Pulmonary artery endothelial cell (primary cell): ENCODE measurements around the gene FUS. TPM values are rescaled to one million over a fixed set of nuclear protein-coding genes. Genes with fewer than 3 reads are reported as not detected.
"Not testable (repeated sequence)": the region's sequence is repeated elsewhere in the genome, so short reads cannot be mapped to it uniquely, and the experiment has no call there.

Experiments used
- DNase-seq: peaks from one replicate; pipeline ENCODE4 v3.0.0-alpha.2; 2011; ENCODE audit warnings: low read depth, low spot score
- total RNA-seq: library from RNA; depleted of rRNA; stranded (reverse); fragments of >200 nt; gene quantifications from 2 replicates; pipeline ENCODE4 v1.2.3, GENCODE V29; 2014

FUS gene
- total RNA-seq, 1 donor from 2014 or later = 42.0 TPM

- no peak for DNase-seq
These were observed 36.2 kb upstream of the FUS start for GRCh38 chr16:31143694-31144148.

- DNase-seq = not testable (repeated sequence)
These were observed 35.5 kb upstream of the FUS start for GRCh38 chr16:31144418-31144817.

DNA sequence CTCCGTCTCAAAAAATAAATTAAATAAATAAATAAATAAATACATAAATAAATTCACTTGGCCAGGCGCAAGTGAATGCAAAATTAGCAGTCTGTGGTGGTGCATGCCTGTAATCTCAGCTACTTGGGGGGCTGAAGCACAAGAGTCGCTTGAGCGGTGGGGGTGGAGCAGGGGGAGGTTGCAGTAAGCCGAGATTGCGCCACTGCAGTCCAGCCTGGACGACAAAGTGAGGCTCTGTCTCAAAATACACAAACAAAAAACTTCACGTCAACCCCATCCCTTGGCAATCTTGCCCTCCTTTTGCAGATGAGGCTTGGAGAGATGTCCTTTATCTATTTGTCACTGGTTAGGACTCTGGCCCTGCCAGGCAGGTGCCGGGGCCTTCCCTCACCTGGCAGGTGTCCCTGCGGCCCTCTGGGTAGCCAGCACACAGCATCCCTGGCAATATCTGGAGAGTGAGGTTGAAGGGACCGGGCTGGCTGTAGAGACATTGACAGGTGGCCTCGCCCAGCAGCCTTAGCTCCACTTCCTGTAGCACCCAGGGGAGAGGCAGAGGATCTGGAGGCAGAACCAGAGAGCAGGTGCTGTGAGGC is 34.4 kb upstream of the FUS start:
- DNase-seq = no peak

GRCh38 chr16:31147574-31147973 is 32.4 kb upstream of the FUS start:
- no peak for DNase-seq

- no peak for DNase-seq
These were observed 31.6 kb upstream of the FUS start for GRCh38 chr16:31148281-31148728.

DNA sequence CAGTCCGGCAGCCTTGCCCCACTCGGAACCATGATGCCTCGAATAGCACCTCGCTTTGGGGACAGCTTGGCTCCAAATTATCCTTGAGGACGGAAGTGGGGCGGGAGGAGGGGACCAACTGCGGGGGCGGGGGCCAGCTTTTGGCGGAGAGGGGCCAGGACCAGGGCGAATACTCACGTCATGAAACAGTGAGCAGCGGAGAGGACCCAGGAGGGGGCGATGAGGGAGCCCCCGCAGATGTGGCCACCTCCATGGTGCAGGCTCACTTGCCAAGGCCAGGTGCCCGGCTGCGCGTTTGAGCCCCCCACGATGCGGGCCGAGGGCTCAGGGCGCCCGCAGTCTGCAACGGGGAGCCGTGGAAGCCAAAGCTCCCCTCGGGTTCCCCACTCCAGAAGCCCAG is 31.0 kb upstream of the FUS start:
- no peak for DNase-seq

GRCh38 chr16:31149332-31149731 is 30.6 kb upstream of the FUS start:
- DNase-seq = no peak

DNA sequence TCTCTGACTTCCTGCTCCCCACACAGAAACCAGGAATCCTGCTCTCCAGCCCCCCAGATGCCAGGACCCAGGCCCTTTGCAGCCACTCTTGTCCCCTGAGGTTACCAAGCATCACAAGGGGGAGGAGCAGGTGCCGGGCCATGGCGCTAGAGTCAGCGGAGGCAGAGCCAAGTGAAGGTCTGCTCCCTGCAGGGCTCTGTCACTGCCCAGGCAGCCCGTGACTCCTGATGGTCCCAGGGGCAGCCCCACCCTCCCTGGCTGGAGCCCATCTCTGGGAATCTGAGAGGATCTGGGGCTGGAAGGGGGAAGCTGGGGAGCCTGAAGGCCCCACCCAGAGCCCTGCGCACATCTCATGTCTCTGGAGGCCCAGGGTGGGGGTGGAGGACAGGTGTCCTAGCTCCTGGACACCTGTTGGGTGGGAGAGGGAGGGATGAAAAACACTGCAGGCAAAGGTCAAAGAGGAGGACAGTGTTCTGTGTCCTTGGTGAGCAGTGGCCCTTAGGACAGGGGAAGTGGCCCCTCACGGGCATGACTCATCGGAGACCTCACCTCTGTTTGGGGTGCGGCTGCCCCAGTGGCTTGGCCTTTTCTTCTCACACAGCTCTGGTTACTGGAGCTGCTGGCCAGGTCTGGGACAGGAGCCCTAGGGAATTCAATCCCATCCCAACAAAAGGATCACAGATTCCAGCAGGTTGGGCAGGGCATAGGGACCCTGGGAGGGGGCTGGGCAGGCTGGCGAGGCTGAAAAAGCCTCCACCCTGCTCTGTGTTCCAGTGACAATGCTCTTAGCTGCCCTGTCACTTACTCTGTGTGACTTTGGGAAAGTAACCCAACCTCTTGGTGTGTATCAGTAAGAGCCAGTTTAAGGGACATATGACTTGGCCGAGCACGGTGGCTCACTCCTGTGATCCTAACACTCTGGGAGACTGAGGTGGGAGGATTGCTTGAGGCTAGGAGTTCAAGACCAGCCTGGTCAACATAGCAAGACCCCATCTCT is 29.7 kb upstream of the FUS start, which contains the start of gene PRSS36:
Gene PRSS36 (minus strand): TSS at position 173 of the 997 bp plus-strand sequence. CDS start 31 bp downstream, at position 142.
- no peak for DNase-seq

DNA sequence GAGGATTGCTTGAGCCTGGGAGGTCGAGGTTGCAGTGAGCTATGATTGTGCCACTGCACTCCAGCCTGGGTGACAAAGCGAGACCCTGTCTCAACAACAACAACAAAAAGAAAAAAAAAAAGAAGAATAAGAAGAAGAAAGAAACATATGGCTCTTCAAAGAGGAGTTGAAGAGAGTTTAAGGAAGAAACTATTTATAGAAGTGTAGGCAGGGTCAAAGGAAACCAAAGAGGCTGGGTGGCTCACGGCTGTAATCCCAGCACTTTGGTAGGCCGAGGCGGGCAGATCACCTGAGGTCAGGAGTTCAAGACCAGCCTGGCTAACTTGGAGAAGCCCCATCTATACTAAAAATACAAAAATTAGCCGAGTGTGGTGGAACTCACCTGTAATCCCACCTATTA is 29.0 kb upstream of the FUS start:
- DNase-seq = not testable (repeated sequence)

DNA sequence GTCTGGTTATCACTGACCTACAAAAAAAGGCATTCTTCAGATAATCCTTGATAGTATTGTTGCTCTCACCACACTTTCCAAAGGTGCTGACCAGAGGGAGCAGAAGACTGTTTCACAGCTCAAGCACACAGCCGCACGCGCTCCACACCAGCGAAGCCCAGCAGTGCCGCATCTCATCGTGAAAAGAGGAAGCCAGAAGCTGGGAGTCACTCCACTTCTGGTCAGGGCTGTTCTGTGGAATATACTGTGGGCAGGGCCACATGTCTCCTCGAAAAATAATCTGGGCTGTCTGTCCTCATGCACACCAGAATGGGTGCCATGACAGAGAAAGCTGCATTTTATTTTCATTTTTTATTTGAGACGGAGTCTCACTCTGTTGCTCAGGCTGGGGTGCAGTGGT is 22.8 kb upstream of the FUS start:
- DNase-seq = no peak

- DNase-seq = no peak
These were observed 12.6 kb upstream of the FUS start for GRCh38 chr16:31167315-31167714.

GRCh38 chr16:31168848-31169247 is 11.1 kb upstream of the FUS start:
- no peak for DNase-seq

DNA sequence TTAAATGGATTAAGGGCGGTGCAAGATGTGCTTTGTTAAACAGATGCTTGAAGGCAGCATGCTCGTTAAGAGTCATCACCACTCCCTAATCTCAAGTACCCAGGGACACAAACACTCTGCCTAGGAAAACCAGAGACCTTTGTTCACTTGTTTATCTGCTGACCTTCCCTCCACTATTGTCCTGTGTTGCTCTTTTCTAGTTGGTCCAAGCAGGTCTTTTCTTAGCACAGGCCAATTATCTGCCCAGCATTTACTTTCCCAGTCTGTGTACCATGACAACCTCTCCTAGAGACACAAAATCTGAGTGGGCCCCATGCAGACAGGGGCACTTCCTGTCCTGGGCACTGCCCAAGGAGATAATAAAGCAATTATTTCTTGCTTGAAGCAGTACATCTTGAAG is 9.9 kb upstream of the FUS start:
- DNase-seq = not testable (repeated sequence)

GRCh38 chr16:31177136-31177535 is 2.8 kb upstream of the FUS start:
- no peak for DNase-seq

DNA sequence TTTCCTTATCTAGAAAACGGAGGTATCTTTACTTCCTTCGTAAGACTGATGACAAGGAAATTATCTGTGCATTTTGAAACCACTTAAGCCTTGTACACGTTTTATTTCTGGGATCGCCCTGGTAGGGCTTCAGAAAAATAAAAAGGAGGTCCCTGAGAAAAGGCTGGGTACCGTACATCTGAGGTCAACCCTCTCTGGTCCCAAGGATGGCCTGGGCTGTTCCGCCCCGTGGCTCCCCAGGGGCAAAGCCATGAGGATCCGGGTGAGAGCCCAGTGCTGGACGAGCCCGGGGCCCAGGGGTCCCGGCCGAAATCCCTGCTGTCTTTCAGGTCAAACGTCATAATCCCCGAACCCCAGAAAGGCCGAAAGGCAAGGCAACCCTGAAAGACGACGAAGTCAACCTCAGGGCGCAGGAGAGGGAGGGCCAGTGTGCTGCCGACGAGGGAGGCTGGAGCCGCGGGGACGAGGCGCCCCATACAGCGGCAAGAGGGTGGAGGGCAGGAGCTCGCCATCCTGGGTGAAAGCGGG is 656 bp upstream of the FUS start:
- DNase-seq = no peak

DNA sequence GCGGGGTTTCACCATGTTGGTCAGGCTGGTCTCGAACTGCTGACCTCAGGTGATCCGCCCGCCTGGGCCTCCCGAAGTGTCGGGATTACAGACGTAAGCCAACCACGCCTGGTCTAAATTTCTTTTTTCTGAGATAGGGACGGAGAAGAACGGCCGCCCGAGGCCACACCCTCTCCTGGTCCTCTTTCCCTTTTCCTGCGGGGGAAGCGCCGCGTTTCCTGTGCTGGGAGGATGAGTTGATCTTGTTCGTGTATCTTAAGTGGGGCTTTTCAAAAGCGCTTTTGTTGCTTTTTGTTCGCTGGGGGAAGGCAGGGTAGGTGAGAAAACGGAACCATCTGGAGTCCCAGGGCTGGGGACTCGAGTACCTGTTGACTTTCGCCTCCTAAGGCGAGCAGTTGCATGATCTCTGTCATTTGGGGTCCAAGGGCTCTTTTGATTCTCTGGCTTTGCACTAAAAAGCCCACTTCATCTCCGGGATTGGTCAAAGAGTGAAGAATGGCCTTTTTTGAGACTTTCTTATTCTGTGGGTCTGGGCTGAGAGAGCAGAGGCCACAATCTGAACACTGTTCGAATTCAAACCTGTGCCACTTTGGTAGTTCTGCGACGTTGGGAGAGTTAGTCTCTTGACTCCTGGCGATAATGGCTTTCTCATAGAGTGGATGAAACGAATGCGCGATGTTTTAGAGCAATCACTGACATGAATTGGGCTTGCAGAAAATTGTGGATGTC is 1.3 kb downstream of the FUS start:
- no peak for DNase-seq

DNA sequence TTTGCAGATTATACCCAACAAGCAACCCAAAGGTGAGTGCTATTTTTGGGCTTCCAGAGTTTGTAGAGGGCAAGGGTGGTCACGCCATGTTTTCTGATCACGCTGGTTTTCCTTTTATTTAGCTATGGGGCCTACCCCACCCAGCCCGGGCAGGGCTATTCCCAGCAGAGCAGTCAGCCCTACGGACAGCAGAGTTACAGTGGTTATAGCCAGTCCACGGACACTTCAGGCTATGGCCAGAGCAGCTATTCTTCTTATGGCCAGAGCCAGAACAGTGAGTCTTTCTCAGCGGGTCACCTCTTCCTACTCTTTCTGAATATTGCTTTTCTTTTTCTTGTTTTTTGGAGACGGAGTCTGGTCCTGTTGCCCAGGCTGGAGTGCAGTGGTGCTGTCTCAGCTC is 2.5 kb downstream of the FUS start:
- no peak for DNase-seq

DNA sequence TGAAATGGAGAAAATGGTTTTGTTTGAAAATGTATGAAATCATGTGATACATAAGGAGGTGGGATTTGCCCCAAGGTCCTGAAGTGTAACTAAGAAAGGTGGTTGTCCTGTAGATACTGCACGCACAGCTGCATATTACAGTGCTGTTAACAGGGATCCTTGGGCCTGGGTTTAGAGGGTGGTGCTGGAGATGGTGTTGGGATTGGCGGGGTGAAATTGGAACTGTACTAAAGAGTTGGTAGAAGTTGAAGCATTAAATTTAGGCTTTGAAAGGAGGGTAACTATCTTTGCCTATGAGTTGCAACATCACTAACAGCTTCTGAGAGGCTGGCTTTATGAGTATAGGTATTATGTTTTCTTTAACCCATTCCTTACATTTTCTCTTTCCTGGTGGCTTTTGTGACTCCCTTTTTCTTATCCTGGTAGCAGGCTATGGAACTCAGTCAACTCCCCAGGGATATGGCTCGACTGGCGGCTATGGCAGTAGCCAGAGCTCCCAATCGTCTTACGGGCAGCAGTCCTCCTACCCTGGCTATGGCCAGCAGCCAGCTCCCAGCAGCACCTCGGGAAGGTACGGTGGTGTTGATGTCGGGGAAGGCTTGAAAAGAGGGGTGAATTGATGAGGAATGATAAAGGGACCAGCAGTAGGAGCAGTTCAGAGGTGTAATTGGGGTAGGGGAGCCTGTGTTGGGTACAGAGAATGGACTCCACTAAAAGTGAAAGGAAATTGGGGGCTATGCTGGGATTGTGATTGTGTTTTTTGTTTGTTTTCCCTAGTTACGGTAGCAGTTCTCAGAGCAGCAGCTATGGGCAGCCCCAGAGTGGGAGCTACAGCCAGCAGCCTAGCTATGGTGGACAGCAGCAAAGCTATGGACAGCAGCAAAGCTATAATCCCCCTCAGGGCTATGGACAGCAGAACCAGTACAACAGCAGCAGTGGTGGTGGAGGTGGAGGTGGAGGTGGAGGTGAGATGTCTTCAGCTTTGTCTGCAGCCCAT is 3.8 kb downstream of the FUS start:
- DNase-seq = no peak

GRCh38 chr16:31184888-31185287 is 4.9 kb downstream of the FUS start:
- DNase-seq = no peak

DNA sequence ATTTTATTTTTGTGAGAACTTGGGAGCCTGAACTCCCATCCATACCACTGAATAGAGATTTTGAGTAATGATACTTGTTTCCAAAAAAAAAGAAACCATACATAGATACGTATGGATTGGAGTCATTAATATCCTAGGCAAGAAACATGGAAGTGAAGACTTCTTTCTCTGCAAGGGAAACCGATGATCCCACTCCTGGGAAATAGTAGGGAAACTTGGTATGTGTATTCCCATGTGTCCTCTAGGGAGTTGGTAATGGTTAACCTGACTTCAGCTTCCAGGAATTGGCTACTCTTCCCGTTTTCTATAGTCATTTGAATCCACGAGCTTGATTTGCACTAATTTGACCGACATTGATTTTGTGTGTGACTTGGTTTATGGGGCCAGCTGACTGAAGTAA is 5.4 kb downstream of the FUS start:
- no peak for DNase-seq
